GM12878 (cell line): ENCODE data around the gene TBC1D23. TPM values are rescaled to one million over a fixed set of nuclear protein-coding genes. Genes with fewer than 3 reads are reported as not detected.

Experiments used
- ATAC-seq: fragments of 200-7000 bp; cut with Tn5 transposase; 3 replicates; pipeline ENCODE4 v1.9.1; 2020; ENCODE audit warnings: mild to moderate bottlenecking, moderate library complexity
- BruUV-seq: library from RNA; stranded (reverse); fragments of 400-500 nt; replicated peaks from 2 replicates; lab custom pipeline; 2021; lab: Mats Ljungman, UMichigan
- CTCF ChIA-PET: fragments of 300-600 bp; sonication (Branson Sonifier 250); formaldehyde crosslinking; extraction: SDS; loops from one replicate; lab custom pipeline; 2021; ENCODE audit warnings: inconsistent platforms; lab: Yijun Ruan, JAX
- POLR2A ChIA-PET: fragments of 350-600 bp; formaldehyde crosslinking; extraction: SDS; loops from one replicate; lab custom pipeline; 2021; ENCODE audit warnings: inconsistent platforms; lab: Charles Lee
- RAD21 ChIA-PET: fragments of 300-600 bp; sonication (Branson Sonifier 250); formaldehyde crosslinking; loops from one replicate; lab custom pipeline; 2023; ENCODE audit warnings: antibody characterized with exemption; ENCODE audit not compliant: unreplicated experiment; lab: Charles Lee
- SMC1A ChIA-PET: fragments of 300-600 bp; sonication (Branson Sonifier 250); formaldehyde crosslinking; loops from one replicate; lab custom pipeline; 2023; ENCODE audit not compliant: unreplicated experiment, uncharacterized antibody; lab: Charles Lee
- DNase-seq: peaks from one replicate; pipeline ENCODE4 v3.0.0-alpha.2; 2011; ENCODE audit warnings: low read depth, low spot score
- FAIRE-seq: peaks from 3 replicates; lab custom pipeline; 2011; peaks lifted over from hg19 to GRCh38; lab: Jason Lieb, UNC
- H2AFZ ChIP-seq: 2 replicates; pipeline ENCODE4 v1.6.0; 2011; ENCODE audit warnings: low read depth, low read length, control low read depth; ENCODE audit not compliant: control insufficient read depth
- H3K27ac ChIP-seq: 2 replicates; pipeline ENCODE4 v1.5.1; 2011; ENCODE audit warnings: control low read depth; ENCODE audit not compliant: control insufficient read depth, insufficient read depth
- H3K27me3 ChIP-seq, 2 experiments: replicated peaks in 1 of 2; 2 replicates each; pipeline versions ENCODE4 v1.6.0 to v1.6.1; 2011; ENCODE audit warnings: low read length in 1 of 2; ENCODE audit not compliant: control insufficient read depth in 2 of 2, insufficient read depth in 2 of 2
- H3K36me3 ChIP-seq, 2 experiments: 2 replicates each; pipeline ENCODE4 v1.5.1; 2011; ENCODE audit warnings: low read length in 1 of 2; ENCODE audit not compliant: control insufficient read depth in 2 of 2, insufficient read depth in 2 of 2
- H3K4me1 ChIP-seq: 2 replicates; pipeline ENCODE4 v1.6.1; 2011; ENCODE audit warnings: mild to moderate bottlenecking, low read length, moderate library complexity, mixed read lengths; ENCODE audit not compliant: control insufficient read depth, insufficient read depth
- H3K4me2 ChIP-seq: 2 replicates; pipeline ENCODE4 v1.6.0; 2011; ENCODE audit warnings: control low read depth; ENCODE audit not compliant: control insufficient read depth, insufficient read depth
- H3K4me3 ChIP-seq: fragments of 200-600 bp; sonication (generic); 2 replicates; pipeline ENCODE4 v1.5.1; 2016
- H3K79me2 ChIP-seq: 2 replicates; pipeline ENCODE4 v1.6.0; 2011; ENCODE audit warnings: low read length; ENCODE audit not compliant: control insufficient read depth, insufficient read depth
- H3K9ac ChIP-seq: 2 replicates; pipeline ENCODE4 v1.8.0; 2011; ENCODE audit warnings: low read length, control low read depth, mixed read lengths; ENCODE audit not compliant: control insufficient read depth, insufficient read depth
- H3K9me3 ChIP-seq: replicated peaks from 3 replicates; pipeline ENCODE4 v1.5.1; 2011; ENCODE audit warnings: mild to moderate bottlenecking, low read length; ENCODE audit not compliant: control insufficient read depth, insufficient read depth
- H4K20me1 ChIP-seq: 2 replicates; pipeline ENCODE4 v1.6.0; 2011; ENCODE audit not compliant: control insufficient read depth, insufficient read depth
- NKRF ChIP-seq: fragments of 450-650 bp; conservative IDR thresholded peaks from 2 replicates; pipeline ENCODE4 v1.6.1; 2017; ENCODE audit warnings: mild to moderate bottlenecking, moderate library complexity
- RCOR1 ChIP-seq: conservative IDR thresholded peaks from 2 replicates; pipeline ENCODE4 v1.6.1; 2012; ENCODE audit warnings: low read depth, low read length, improper control_type of control experiment
- STAT1 ChIP-seq: fragments of 450-650 bp; conservative IDR thresholded peaks from 2 replicates; pipeline ENCODE4 v1.6.1; 2014; ENCODE audit warnings: antibody characterized with exemption, mild to moderate bottlenecking
- TCF7 ChIP-seq: IDR thresholded peaks from 2 replicates; pipeline ENCODE4 v1.6.1; 2014; ENCODE audit warnings: antibody characterized with exemption, borderline replicate concordance
- WGBS: methylation state at CpG from one replicate; pipeline ENCODE4 v1.1.6; 2016; ENCODE audit warnings: low lambda C conversion rate; ENCODE audit not compliant: insufficient replicate concordance, insufficient coverage; ENCODE audit errors: missing lambda C conversion rate; 5-methylcytosine and 5-hydroxymethylcytosine counted together
- in situ Hi-C: fragments of 300-500 bp; cut with MboI; formaldehyde crosslinking; loops from 9 replicates; pipeline ENCODE4 v1.14.3; 2018; ENCODE audit warnings: mixed read lengths
- intact Hi-C: fragments of 100-400 bp; cut with micrococcal nuclease; formaldehyde crosslinking; loops from one replicate; pipeline ENCODE4 v1.14.2; 2022; ENCODE audit not compliant: unreplicated experiment
- polyA plus RNA-seq, 11 experiments: library from polyadenylated mRNA; depleted of rRNA in 4 of 11; unstranded in 6 of 11; stranded (reverse) in 5 of 11; fragments of >200 nt; fragmentation: Nextera tagmentation in 4 of 11; fragmentation: Illumina TruSeq in 1 of 11; extraction: Ambion mirVana in 4 of 11; extraction: Trizol in 1 of 11; gene quantifications; 1 replicate in 1 of 11; 2 replicates in 10 of 11; pipeline versions ENCODE4 v1.2.1 to v1.2.3, GENCODE V29; 2011 to 2016; ENCODE audit warnings: inconsistent platforms in 2 of 11, missing spikeins in 2 of 11, low read depth in 1 of 11
- total RNA-seq, 4 experiments: library from RNA; depleted of rRNA in 3 of 4; stranded (reverse); fragments of >200 nt in 3 of 4; fragmentation: Illumina TruSeq in 1 of 4; extraction: Trizol in 1 of 4; gene quantifications; 2 replicates each; pipeline versions ENCODE4 v1.2.1 to v1.2.3, GENCODE V29; 2013 to 2021

TBC1D23 gene
- total and polyA plus RNA-seq, 10 of the 15 experiments (the other 5 are each of a cell fraction or from before 2014, with no cell fraction given): 8.2 to 23.2 (median 16.6) TPM

DNA sequence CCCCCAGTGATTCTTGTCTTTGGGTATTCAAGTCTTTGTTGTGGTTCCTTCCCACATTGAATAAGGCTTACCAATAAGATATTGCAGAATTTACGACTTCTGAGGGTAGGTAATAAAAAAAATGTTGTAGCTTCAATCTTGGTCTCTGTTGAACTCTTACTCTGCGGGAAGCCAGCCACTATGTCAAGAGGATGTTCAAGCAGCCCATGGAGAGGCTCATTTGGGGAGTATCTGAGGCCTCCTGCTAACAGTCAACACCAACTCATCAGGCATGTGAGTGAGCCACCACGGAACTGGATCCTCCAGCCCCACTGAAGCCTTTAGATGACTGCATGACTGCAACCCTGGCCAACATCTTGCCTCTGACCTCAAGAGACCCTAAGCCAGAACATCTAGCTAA, 3.2 kb upstream of the TBC1D23 start:
- Histone ChIP-seq H3K27ac (no peak overlapping the region), H3K4me2 (no peak overlapping the region), H3K36me3 (no peaks in the 10 kb centered on the region), H3K4me1 (no peaks in the 10 kb centered on the region), H3K79me2 (peaks cover 14% of the 10 kb centered on the region), H3K9me3 (no peaks in the 10 kb centered on the region), H4K20me1 (no peaks in the 10 kb centered on the region), H3K4me3 (no peak overlapping the region), H2AFZ (no peak overlapping the region), H3K9ac (no peak overlapping the region), H3K27me3 (no peaks in the 10 kb centered on the region)
- DNase-seq (no peak), ATAC-seq (no peak), FAIRE-seq (no peak)
- ChIA-PET CTCF (interaction anchor here (0.6 to 5.1 kb wide), 6 partner anchors 131 to 425 kb away, joined by 3 to 112 read pairs (median 22); no protein-coding TSS in a partner anchor), RAD21 (interaction anchor here (1.0 to 1.4 kb wide), 4 partner anchors 214 to 434 kb away, joined by 4 to 8 read pairs (median 6); no protein-coding TSS in a partner anchor), POLR2A (no interaction called here), SMC1A (interaction anchor here (0.6 to 4.2 kb wide), 6 partner anchors 17 to 692 kb away, joined by 3 to 47 read pairs (median 4); no protein-coding TSS in a partner anchor)
- in situ Hi-C loops (no loop called here), intact Hi-C loops (no loop called here)
- TF ChIP-seq STAT1 (no peak), NKRF (no peak), RCOR1 (no peak), TCF7 (no peak)
- WGBS: 89% methylated on average over 3 of the region's 3 CpGs
- no TSS peak for BruUV-seq
